Amniotic epithelial cell (primary cell): ENCODE data around the gene ROBO2.

Experiments used
- DNase-seq: peaks from one replicate; pipeline ENCODE4 v3.0.0-alpha.2; 2010; ENCODE audit warnings: low read depth

Gene ROBO2

DNA sequence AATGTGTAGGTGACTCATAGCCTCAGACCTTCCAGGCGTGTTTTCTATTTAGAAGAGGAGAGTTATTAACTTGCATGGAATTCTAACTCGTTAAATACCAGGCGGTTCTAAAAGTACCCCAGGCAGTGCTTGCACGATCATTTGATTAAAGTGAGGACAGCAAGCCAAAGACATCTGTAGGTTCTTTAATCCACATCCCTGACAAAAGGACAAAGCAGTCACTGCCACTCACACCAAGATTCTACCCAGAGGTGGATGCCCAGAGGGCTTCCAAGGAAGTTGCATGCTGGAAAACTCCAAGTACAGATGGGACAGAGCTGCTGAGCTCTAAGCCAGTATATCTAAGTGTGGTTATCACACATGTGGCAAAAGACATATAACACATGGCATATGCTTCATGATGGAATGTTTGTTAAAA, 372.1 kb downstream of the ROBO2 start:
- no peak for DNase-seq

DNA sequence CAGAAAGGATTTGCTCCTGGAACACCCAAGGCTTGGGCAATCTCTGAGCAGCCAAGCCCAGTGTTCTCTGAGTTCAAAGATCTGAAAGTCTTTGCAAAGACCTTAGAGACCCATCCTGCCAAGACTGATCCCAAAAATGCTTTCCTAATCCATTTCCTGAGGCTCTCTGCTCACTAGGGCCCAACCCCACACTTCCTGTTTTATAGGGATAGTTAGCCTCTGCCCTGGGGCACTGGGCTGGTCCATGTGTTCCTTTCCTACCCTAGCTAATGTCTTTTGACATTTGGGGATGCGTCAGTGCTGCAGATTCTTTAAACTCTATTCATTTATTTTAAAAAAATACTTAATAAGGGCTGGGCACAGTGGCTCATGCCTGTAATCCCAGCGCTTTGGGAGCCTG, 372.7 kb downstream of the ROBO2 start:
- DNase-seq = no peak

DNA sequence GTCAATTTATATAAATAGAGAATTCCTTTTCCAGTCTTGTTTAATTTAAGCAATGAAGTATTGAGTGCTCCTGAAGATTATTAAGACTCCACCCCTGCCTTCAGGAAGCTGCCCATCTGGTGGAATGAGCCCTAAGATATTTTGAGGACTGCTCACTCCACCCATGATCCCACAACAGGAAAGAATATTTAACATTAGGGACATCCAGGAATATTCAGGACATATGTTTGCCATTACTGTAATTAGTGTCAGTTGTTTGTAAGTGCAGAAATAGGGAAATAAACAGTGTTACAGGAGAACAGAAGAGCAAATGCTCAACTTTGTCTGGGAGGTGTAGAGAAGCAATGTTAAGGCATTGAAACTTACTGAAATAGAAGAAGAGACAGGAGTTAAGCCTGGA, 375.0 kb downstream of the ROBO2 start:
- DNase-seq = no peak

DNA sequence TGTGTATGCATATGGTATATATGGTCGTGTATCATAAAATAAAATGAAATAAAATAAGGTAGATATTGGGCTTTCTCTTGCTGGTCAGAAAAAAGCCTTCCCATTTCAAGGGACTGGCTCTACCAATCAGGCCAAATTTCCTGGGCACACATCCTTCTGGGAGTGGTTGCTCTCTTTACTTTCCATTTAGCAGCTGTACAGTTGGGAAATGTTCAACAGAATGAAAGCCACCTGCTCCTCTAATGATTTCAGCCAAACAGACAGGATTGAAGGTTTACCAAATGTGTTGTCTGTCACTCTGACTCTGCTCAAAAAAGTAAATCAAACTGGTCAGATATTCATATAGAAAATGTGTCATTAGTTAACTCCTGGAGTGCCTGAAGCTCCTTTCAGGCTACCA, 380.4 kb downstream of the ROBO2 start:
- no peak for DNase-seq

DNA sequence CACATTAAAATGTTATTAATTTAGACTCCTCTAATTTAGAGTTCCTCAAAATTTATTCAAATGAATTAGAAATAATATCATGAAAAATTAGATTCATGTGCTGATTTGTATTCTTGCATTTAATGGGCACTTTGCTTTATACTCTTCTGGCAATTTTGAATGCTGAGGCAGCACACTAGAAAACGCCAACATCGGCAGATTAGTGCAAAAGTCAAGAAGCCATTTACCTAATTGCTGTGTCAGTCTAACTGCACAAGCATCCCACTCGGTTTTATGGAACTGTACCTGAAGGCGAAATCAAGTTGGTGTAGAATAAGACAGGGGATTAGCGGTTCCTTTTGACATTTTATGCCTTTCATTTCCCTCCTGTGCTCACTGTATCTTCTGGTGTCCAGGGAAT, 382.0 kb downstream of the ROBO2 start:
- no peak for DNase-seq

DNA sequence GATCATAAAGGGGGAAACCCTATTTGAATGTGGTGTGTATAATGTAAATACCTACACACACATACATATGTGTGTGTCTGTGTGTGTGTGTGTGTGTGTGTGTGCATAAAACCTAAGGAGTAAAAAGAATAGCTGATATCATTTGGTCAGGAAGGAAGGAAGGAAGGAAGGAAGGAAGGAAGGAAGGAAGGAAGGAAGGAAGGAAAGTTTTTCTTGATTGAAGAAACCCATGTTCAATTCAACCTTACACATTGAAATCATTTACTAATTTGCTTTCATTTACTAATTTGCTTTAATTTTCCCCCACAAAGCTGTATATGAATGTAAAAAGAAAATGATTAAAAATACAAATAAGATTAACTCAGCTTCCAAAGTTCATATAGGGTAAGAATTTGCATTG, 386.6 kb downstream of the ROBO2 start:
- no peak for DNase-seq

DNA sequence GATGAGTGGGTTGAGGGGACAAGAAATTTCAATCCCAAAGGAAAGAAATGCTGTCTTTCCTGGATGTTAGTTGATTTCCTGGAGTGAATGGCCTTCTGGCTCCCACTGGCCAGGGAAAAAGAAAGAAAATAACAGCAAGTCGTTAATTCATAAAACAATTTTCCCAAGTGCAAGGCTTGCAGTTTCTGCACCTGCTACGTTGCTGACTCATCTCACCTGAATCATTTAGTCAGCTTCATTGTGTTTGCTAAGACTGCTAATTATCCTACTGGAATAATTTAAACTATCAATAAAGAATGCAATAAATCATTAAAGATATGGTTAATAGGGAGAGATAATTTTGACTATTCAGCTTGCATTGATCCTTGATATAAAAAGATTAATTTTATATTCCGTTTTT, 387.6 kb downstream of the ROBO2 start:
- DNase-seq = no peak

DNA sequence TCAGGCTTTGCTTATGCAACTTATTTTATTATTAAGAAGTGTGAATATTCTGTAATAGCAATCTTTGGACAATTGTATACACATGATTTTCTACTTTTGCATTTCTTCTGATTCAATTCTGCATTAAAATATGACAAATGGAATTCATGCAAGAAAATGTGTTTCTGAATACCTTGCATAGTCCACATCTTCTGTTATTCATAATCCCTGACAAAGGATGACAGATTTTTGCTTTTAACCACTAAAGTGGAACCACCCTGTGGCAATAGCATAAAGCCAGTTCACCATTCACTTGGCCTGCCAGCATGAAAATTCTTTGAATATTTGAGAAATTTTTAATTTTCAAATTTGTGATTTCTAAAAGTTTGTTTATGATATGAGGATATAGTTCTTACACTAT, 397.0 kb downstream of the ROBO2 start:
- DNase-seq = no peak

DNA sequence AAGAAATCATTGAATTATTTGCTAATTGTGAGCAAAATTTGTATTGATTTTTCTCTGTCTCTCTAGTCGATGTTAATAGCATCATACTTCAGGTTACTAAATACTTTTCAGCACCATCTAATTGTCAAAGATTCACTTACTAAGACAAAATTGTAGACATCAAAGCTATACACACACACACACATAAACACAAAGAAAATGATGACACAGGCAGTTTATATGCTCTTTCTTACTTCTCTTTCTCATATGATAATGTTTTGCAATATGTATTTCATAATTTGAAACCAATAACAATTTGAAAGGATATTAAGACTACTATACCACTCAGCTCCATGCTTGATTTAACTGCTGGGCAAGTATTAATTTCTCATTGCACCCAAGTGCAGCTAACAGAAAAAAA, 406.2 kb downstream of the ROBO2 start:
- DNase-seq = no peak

DNA sequence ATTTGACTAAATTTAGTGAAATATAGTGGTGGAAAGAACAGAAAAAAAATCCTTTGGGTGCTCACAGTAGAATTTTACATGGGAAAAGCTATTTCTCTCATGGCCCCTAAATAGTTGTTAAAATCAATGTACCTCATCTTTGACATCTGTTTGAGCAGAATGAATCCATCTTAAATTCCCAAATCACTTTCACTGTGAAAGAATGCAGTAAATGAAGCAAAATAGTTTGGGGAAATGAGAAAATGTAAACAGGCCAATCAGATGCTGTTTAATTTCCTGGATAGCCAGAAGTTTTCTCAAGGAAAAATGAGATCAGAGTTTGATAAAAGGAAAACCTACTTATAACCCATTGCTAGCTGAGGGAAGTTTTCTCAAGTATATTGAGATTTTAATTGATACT, 406.9 kb downstream of the ROBO2 start:
- no peak for DNase-seq

DNA sequence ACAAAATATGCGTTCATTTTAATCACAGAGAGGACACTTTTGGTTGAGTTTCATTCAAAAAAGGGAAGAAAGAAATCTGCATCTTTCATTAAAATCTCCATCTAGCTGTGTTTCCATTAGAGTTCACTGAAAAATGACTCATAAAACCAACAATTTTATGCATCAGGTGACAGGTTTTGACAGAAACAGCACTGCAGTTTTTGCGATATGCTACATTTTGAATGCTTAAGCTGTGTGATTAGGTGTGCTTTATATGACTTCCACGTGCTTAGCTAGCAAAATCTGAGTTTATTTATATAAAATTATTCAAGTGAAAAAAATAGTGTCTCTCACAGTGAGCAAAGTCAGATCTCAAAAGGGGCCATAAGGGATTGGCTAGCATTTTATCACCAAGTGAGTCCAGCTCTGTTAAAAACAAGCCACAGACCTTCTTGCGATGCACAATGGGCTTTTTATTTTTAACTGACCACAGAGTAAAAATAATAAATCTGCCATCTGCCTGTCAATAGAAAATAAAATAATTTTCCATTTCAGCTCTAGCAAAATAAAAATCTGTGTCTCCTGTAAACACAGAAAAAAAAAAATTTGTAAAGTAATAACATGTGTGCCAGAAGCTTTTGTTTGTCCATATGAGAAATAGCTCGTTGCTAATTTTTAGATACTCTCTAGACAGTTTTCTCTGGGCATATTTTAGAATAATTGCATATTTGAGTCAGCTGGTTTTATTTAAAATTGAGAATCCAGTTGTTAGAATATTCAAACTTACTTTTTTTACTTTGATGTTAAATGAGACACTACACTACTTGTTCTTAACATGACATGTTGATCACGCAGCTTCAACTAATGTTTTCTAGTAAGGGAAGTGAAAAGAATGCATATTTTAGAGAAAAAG, 409.8 kb downstream of the ROBO2 start:
- DNase-seq = no peak

DNA sequence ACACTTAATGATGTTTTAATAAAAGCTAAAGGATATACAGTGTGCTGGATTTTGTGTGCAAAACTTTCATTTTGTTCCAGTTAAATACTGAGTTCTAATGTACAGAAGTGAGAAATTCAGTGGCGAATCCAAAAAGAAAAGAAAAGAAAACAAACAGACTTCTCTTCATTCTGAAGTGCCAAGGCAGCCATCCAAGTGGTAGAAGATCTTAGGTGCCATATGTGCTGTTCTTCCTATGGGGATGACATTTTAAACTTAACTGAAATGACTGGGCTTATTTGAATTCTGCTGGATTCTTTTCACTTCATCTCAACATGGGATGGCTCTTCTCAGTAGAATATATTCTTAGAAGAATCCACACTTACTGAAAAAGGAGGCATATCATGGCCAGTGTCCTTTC, 416.5 kb downstream of the ROBO2 start:
- no peak for DNase-seq

DNA sequence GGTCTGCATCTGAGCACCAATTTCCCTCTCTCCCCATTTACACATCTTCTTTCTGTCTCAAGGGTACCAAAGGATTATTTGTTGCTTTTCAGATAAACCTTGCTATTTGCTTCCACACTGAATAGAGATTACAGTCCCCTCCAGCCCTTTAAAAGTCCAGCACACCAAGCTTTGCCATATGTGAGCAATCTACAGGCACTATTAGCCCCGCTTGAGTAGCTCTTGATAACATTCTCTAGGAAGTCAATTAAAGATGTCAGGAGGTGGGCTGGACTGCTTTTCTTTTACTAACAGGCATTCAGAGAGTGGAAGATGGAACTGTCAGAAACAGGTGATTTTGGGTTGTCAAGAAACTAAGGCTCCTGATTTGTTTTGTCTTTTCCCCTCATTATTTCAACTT, 417.0 kb downstream of the ROBO2 start:
- no peak for DNase-seq

DNA sequence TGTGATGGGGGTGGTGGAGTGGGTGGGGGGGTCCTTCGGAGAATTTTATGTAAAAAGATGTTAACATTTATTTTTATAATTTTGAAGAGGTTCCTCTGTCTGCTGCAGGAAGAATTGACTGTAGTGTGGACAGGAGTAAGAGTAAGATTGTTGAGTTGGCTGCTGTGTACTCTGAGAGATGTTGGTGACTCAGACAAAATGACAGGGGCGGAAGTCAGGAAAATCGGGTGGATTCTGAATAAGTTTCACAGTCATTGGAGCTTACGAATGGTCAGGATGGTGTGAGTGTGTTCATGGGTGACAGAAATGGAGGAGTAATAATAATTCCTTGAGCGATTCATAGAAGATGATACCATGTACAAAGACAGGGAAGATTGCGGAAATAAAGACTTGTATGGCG, 420.0 kb downstream of the ROBO2 start:
- no peak for DNase-seq

DNA sequence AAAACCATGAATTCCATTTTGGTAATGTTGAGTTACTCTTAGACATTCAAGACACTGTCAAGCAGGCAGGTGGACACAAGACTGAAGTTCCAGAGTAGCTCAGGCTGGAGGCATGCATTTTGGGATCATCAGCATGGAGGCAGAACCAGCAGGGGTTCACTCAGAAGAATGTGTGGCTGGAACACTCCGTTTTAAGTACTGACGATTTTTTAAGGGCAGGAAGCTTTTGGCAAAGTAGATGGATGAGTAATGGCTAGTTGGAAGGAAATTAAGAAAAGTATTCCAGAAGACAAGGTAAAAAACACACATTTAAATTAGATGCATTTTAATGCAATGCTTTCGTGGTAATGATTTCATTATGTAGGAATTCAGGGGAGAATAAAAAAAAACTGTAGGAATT, 420.4 kb downstream of the ROBO2 start:
- DNase-seq = no peak

DNA sequence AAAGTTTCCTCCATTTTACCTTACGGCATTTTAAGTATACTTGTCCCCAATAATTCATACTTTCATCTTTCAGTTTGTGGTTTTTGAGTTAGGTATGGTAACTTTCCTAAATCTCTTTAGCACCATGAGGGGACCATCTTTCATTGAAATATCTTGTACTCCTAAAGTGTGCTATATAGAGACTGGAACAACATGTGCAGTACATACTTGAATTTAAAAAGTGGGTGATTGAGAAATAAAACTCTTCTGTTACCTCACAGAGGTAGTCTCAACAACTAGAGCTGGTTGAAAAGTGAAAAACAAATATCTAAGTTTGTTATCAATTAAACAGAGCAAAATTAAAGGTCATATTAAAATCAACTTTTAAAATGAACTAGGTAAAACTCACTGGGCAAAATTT, 423.1 kb downstream of the ROBO2 start:
- no peak for DNase-seq

DNA sequence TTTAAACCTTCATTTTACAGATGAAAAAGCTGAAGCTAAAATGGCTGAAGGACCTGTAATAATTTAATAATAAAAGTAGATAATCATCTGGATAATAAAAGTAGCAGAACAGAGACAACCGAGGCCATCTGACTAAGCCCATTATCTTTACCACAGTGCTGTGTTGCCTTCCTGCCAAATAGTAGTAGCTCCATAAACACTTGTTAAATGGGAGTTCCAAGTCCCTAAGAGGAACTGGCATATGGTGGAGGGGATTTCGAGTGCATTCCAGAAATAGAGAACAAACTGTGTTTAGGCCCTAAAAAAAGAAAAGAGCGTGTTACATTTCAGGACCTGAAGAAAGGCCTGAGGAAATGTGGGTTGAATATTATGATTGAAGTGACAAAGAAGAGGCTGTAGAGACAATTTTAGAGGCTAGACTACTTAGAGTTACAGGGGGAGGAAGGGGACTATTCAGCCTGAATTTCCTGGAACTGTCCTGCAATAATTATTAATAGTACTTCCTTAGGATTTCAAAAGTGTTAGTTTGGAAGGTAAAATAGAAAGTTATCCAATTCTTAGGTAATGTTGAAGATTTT, 424.3 kb downstream of the ROBO2 start:
- DNase-seq = no peak

DNA sequence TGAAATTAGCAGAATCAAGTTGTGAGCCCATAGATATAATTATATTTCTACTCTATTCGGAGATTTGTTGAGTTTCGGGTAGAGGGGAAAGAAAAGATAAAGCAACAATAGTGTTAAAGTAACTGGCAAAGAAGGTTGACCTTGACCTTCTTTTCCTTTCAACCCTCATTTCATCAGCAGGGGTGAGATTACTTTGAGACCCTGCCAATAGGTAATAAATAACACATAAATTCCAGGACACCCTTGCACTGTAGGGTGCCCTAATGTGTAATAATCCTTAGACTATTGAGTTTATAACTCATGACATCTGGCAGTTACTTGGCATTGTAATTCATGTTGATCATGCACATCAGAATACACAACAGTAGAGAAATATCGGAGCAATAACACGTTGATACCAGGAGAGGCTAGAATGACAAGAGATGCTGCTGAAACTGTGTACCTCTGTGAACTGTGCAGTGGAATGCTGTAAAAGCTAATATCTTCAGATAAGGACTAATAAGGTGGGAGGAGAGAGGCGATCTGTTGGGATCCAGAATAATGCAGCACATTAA, 426.7 kb downstream of the ROBO2 start:
- DNase-seq = no peak

DNA sequence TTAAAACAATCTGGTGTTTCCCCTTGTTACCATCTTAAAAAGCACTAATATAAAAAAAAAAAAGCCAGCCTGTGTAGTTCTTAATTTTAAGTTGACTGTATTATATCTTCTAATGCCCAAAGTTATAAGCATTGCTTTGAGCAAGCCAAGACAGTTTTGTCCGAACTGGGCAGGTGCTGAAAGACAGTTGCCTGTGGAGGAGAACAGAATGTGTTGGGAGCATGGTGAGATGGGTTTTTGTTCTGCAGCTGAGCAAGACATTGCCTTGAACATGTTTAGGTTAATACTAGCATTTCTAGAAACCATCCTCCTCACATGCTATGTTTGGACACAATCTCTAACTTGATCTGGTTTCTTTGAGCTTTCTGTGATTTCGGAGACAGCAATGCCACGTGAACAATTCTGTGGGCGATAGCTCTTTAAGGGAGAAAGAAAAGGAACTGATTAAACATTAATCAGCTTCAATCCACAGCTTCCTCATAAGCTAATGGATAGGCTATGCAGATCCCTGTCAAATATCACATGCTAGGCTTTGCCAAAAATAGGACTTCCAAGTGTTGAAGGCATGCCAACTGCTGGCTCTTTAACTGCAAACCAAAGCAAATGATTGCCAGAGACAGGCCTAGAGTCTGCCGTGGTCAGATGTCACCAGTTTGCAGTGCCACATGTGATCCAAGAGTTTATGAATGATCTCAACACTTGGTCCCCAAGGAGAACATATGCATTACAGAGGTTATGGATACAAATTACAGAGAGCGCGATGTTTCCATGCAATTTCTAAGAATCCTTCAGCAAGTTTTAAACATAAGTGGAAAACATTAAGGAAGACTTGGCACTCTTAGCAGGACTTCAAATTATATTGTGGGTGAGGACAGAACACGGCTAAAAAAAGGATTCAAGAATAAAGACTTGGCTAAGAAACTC, 428.1 kb downstream of the ROBO2 start:
- DNase-seq = no peak

DNA sequence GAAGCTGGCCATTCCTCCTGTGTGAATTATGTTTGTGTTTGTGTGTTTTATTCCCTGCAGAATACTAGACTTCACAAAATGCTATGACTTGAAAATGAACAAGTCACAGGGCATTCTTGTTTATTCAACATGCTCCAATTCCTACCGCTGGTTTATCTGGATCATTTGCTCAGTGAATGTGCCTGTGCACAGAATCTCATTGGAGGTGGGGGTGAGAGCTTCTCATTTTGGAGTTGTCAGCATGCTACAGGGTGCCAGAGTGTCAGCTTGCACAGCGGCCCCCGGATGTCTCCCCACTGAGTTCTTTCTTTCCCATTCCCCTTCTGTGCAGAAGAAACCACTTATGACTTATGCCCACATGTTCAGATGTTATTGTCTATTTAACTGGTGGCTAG, 428.7 kb downstream of the ROBO2 start:
- DNase-seq = no peak

DNA sequence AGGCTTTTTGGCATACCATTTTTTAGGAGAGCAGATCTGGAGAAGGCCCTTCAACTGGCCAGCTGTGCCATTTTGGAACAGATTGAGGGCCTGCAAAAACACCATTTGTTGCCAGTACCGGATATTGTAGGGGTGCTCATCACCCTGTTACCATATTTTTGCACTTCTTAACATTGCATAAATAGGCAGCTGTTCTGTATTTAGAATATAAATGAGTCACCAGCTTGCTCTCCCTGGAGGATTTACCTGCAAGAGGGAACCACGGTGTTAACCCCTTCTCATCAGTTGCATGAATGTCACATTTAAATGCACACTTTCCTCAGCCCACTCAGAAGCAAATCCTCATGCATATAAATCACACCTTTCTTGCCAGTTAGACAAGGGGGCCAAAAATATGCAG, 435.6 kb downstream of the ROBO2 start:
- no peak for DNase-seq

DNA sequence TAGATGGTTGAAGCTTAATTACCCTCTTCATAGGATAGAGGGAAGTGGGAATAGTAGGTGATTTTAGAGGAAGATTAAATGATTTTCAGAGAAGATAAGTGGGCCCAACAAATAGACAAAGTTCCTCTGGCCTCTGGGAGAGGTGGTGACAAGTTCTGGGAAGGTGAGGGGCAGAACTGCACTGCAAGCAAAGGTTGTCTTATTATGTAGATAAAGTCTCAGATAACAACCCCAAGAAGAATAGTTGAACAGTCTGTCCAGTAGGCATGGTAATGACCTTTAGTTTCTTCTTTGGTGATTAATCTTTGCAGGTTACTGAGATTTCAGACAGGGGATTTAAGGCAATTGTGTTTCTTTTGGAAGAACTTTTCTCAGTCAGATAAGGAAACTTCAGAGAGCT, 439.1 kb downstream of the ROBO2 start:
- DNase-seq = no peak

DNA sequence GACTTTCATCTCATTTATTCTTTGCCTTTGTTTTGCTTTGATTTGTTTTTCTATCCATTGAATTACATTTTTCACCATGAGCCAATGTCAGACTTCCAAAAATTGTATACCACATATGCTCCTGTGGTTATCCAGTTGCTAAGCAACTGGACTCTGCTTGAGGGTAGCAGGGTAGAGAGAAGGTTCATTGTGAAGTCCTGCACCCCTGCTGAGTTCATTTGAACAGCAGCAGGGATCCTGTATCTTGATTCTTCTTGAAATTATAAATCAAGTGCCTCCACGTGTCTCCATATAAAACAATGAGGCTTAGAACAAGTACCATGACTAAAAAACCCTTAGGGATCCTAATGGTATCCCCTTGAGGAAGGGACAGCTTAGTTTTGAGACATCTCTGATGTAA, 449.3 kb downstream of the ROBO2 start:
- DNase-seq = no peak
